ENCODE results near the gene NUDT15. TPM values are rescaled to one million over a fixed set of nuclear protein-coding genes. Genes with fewer than 3 reads are reported as not detected.

Gene NUDT15
- total and polyA plus RNA-seq, 7 donors = 6.6 to 53.4 (median 8.9) TPM

GRCh38 chr13:48038761-48039160 lies 1.2 kb downstream of the NUDT15 start:
- Histone ChIP-seq H3K9me3 (no peaks in the 10 kb centered on the region), H3K4me3 (no peak overlapping the region), H3K36me3 (peaks cover 0 to 16% (median 5%) of the 10 kb centered on the region in 4 donors), H3K27ac (peak overlapping the region; percentile 91 to 97 (median 96)), H3K4me1 (peaks cover 0 to 14% (median 14%) of the 10 kb centered on the region in 4 donors), H3K27me3 (no peaks in the 10 kb centered on the region)
- WGBS, 2 donors = 85 to 89% methylated on average over 1 of the region's 1 CpG
- intact Hi-C loops (cut with DNase I) = loop anchor here (5.0 kb wide), 4 partner anchors 36 to 544 kb away; partner anchors contain the start of genes ITM2B, MED4 and SUCLA2
- no peak for DNase-seq
- no peak for TF ChIP-seq CTCF (IDR thresholded peaks at IDR 0.05)
- TF ChIP-seq POLR2AphosphoS5 (IDR thresholded peaks at IDR 0.05) = no peak
- no peak for TF ChIP-seq POLR2A (IDR thresholded peaks at IDR 0.05)
- TF ChIP-seq EP300 (IDR thresholded peaks at IDR 0.05) = no peak

GRCh38 chr13:48040049-48040448 lies 2.5 kb downstream of the NUDT15 start:
- intact Hi-C loops (cut with DNase I) = no loop called here
- no peak for DNase-seq
- H3K4me3 ChIP-seq = no peak overlapping the region
- peaks cover 0 to 14% (median 14%) of the 10 kb centered on the region in 4 donors for H3K4me1 ChIP-seq
- H3K27me3 ChIP-seq = no peaks in the 10 kb centered on the region
- TF ChIP-seq EP300 (IDR thresholded peaks at IDR 0.05) = no peak
- TF ChIP-seq POLR2A (IDR thresholded peaks at IDR 0.05) = no peak
- no peak for TF ChIP-seq CTCF (IDR thresholded peaks at IDR 0.05)
- H3K36me3 ChIP-seq = peaks cover 0 to 16% (median 5%) of the 10 kb centered on the region in 4 donors
- H3K9me3 ChIP-seq = no peaks in the 10 kb centered on the region
- no peak overlapping the region for H3K27ac ChIP-seq

GRCh38 chr13:48040896-48041295 lies 3.4 kb downstream of the NUDT15 start:
- Histone ChIP-seq H3K27ac (no peak overlapping the region), H3K4me1 (peaks cover 0 to 14% (median 14%) of the 10 kb centered on the region in 4 donors), H3K9me3 (no peaks in the 10 kb centered on the region), H3K27me3 (no peaks in the 10 kb centered on the region), H3K4me3 (no peak overlapping the region), H3K36me3 (peaks cover 0 to 16% (median 5%) of the 10 kb centered on the region in 4 donors)
- intact Hi-C loops (cut with DNase I) = no loop called here
- TF ChIP-seq CTCF (IDR thresholded peaks at IDR 0.05) = no peak
- no peak for TF ChIP-seq EP300 (IDR thresholded peaks at IDR 0.05)
- no peak for TF ChIP-seq POLR2A (IDR thresholded peaks at IDR 0.05)
- no peak for TF ChIP-seq POLR2AphosphoS5 (IDR thresholded peaks at IDR 0.05)
- no peak for DNase-seq
- 85 to 95% methylated on average over 1 of the region's 1 CpG for WGBS, 2 donors

GRCh38 chr13:48042894-48043293 lies 5.4 kb downstream of the NUDT15 start:
- H3K4me1 ChIP-seq = peaks cover 0 to 7% (median 5%) of the 10 kb centered on the region in 4 donors
- WGBS, 2 donors = 19 to 62% methylated on average over 2 of the region's 2 CpGs
- peaks cover 0 to 16% (median 5%) of the 10 kb centered on the region in 4 donors for H3K36me3 ChIP-seq
- intact Hi-C loops (cut with DNase I) = no loop called here
- H3K27me3 ChIP-seq = no peaks in the 10 kb centered on the region
- H3K9me3 ChIP-seq = no peaks in the 10 kb centered on the region
- no peak overlapping the region for H3K27ac ChIP-seq
- TF ChIP-seq POLR2AphosphoS5 (IDR thresholded peaks at IDR 0.05) (no peak), POLR2A (IDR thresholded peaks at IDR 0.05) (no peak), EP300 (IDR thresholded peaks at IDR 0.05) (no peak), CTCF (IDR thresholded peaks at IDR 0.05) (no peak)
- no peak overlapping the region for H3K4me3 ChIP-seq
- DNase-seq = no peak
